Endometrium (tissue), 2 donors: ENCODE measurements around the gene ISG15.
"Not testable (repeated sequence)": the region's sequence is repeated elsewhere in the genome, so short reads cannot be mapped to it uniquely, and the experiment has no call there.

Experiments used
- FAIRE-seq: peaks from 2 replicates; lab custom pipeline; 2012; peaks lifted over from hg19 to GRCh38; lab: Jason Lieb, UNC
- donor health status: control.
- donor health status: control.

ISG15 gene

GRCh38 chr1:1013922-1014648 lies 788 bp downstream of the ISG15 start:
- FAIRE-seq: no peak

- FAIRE-seq: no peak
Measured at GRCh38 chr1:1014799-1015681, 1.7 kb downstream of the ISG15 start.

- FAIRE-seq: not testable (repeated sequence)
Measured at GRCh38 chr1:1017397-1018320, 4.4 kb downstream of the ISG15 start.

- not testable (repeated sequence) for FAIRE-seq
Measured at GRCh38 chr1:1018321-1018685, 5.0 kb downstream of the ISG15 start.

- no peak for FAIRE-seq
Measured at GRCh38 chr1:1019122-1019999, 6.1 kb downstream of the ISG15 start.

- FAIRE-seq: no peak
Measured at GRCh38 chr1:1020000-1020404, 6.7 kb downstream of the ISG15 start, which contains the start of gene AGRN. AGRN (plus strand) TSS chr1:1020120; CDS start chr1:1020173, 53 bp downstream.

- FAIRE-seq: no peak
Measured at GRCh38 chr1:1020415-1021009, 7.2 kb downstream of the ISG15 start.

GRCh38 chr1:1021010-1021919 lies 8.0 kb downstream of the ISG15 start:
- FAIRE-seq: no peak

- FAIRE-seq: no peak
Measured at GRCh38 chr1:1021920-1022259, 8.6 kb downstream of the ISG15 start.

- FAIRE-seq: no peak
Measured at GRCh38 chr1:1022302-1023009, 9.2 kb downstream of the ISG15 start.

GRCh38 chr1:1023700-1024099 lies 10.4 kb downstream of the ISG15 start:
- no peak for FAIRE-seq

GRCh38 chr1:1024149-1024770 lies 11.0 kb downstream of the ISG15 start:
- FAIRE-seq: no peak

- FAIRE-seq: no peak
Measured at GRCh38 chr1:1024771-1025699, 11.7 kb downstream of the ISG15 start.

- no peak for FAIRE-seq
Measured at GRCh38 chr1:1025730-1026129, 12.4 kb downstream of the ISG15 start.

GRCh38 chr1:1026599-1027413 lies 13.5 kb downstream of the ISG15 start:
- no peak for FAIRE-seq

GRCh38 chr1:1027791-1028190 lies 14.5 kb downstream of the ISG15 start:
- no peak for FAIRE-seq
